ENCODE results near the gene FGD2.

DNA sequence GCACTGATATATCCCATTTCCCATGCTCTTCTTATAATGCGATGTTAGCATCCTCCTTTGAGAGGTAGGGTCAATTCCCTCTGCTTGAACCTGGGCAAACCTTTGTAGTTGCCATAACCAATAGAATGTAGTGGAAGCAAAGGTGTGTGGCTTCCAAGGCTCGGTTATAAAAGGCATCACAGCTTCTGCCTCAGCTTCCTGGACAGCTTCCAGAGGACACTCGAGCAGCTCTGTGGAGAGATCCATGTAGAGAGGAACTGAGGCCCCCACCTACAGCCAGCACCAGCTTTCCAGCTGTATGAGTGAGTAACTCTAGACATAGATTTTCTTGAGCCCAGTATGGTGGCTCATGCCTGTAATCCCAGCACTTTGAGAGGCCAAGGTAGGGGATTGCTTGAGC, 36.7 kb downstream of the FGD2 start:
- TF ChIP-seq, protein P1, sequence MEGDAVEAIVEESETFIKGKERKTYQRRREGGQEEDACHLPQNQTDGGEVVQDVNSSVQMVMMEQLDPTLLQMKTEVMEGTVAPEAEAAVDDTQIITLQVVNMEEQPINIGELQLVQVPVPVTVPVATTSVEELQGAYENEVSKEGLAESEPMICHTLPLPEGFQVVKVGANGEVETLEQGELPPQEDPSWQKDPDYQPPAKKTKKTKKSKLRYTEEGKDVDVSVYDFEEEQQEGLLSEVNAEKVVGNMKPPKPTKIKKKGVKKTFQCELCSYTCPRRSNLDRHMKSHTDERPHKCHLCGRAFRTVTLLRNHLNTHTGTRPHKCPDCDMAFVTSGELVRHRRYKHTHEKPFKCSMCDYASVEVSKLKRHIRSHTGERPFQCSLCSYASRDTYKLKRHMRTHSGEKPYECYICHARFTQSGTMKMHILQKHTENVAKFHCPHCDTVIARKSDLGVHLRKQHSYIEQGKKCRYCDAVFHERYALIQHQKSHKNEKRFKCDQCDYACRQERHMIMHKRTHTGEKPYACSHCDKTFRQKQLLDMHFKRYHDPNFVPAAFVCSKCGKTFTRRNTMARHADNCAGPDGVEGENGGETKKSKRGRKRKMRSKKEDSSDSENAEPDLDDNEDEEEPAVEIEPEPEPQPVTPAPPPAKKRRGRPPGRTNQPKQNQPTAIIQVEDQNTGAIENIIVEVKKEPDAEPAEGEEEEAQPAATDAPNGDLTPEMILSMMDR (IDR thresholded peaks at IDR 0.05) = no peak
- TF ChIP-seq POLR2AphosphoS5 (IDR thresholded peaks at IDR 0.05) (no peak), POLR2A (IDR thresholded peaks at IDR 0.05) (no peak), EP300 (IDR thresholded peaks at IDR 0.05) (no peak)
